Neural cell (in vitro differentiated cells): Measurements from ENCODE around the gene IL11. TPM values are rescaled to one million over a fixed set of nuclear protein-coding genes. Genes with fewer than 3 reads are reported as not detected.

ENCODE experiments used
- H2AFZ ChIP-seq: fragments of 200-600, 300-800 bp; sonication (generic), shearing (Covaris generic); 2 replicates; pipeline ENCODE4 v1.6.0; 2014; ENCODE audit warnings: low read depth, mild to moderate bottlenecking, antibody characterized with exemption, low read length, moderate library complexity
- H3F3A ChIP-seq: fragments of 200-600 bp; shearing (Covaris generic); 2 replicates; pipeline ENCODE4 v1.6.1; 2016; ENCODE audit warnings: mild to moderate bottlenecking, moderate library complexity, mixed read lengths, antibody characterized with exemption, low read length; ENCODE audit not compliant: insufficient read depth, poor library complexity, severe bottlenecking
- H3K27ac ChIP-seq: fragments of 200-600, 300-800 bp; sonication (generic), shearing (Covaris generic); 2 replicates; pipeline ENCODE4 v1.5.1; 2014; ENCODE audit warnings: mild to moderate bottlenecking, low read length, moderate library complexity
- H3K27me3 ChIP-seq: fragments of 300-800, 200-600 bp; sonication (generic), shearing (Covaris generic); 2 replicates; pipeline ENCODE4 v1.6.0; 2014; ENCODE audit warnings: mild to moderate bottlenecking, low read depth, low read length, moderate library complexity; ENCODE audit not compliant: insufficient read depth
- H3K36me3 ChIP-seq: fragments of 300-800, 200-600 bp; sonication (generic), shearing (Covaris generic); 2 replicates; pipeline ENCODE4 v1.5.1; 2014; ENCODE audit warnings: mild to moderate bottlenecking, antibody characterized with exemption, low read length, moderate library complexity; ENCODE audit not compliant: insufficient read depth
- H3K4me2 ChIP-seq: fragments of 300-800, 200-600 bp; sonication (generic), shearing (Covaris generic); 2 replicates; pipeline ENCODE4 v1.6.0; 2014; ENCODE audit warnings: mild to moderate bottlenecking, low read length
- H3K4me3 ChIP-seq: fragments of 300-800, 200-600 bp; sonication (generic), shearing (Covaris generic); 2 replicates; pipeline ENCODE4 v1.5.1; 2014; ENCODE audit warnings: mild to moderate bottlenecking, low read length, moderate library complexity
- H3K79me2 ChIP-seq: fragments of 200-600 bp; shearing (Covaris generic); replicated peaks from 2 replicates; pipeline ENCODE4 v1.6.0; 2014; ENCODE audit warnings: mild to moderate bottlenecking, low read length, moderate library complexity; ENCODE audit not compliant: insufficient read depth
- H3K9ac ChIP-seq: fragments of 300-800, 200-600 bp; sonication (generic), shearing (Covaris generic); 2 replicates; pipeline ENCODE4 v1.6.1; 2016; ENCODE audit warnings: mild to moderate bottlenecking, low read length, mixed read lengths
- H3K9me2 ChIP-seq: fragments of 200-600 bp; shearing (Covaris generic); 2 replicates; pipeline ENCODE4 v1.6.1; 2016; ENCODE audit warnings: mild to moderate bottlenecking, low read length, mixed read lengths; ENCODE audit not compliant: insufficient read depth
- H3K9me3 ChIP-seq: fragments of 200-600, 300-800 bp; sonication (generic), shearing (Covaris generic); 2 replicates; pipeline ENCODE4 v1.6.1; 2016; ENCODE audit warnings: mild to moderate bottlenecking, mixed run types, low read length, moderate library complexity, mixed read lengths
- H4K20me1 ChIP-seq: fragments of 200-600 bp; shearing (Covaris generic); 2 replicates; pipeline ENCODE4 v1.6.1; 2016; ENCODE audit warnings: mild to moderate bottlenecking, mixed run types; ENCODE audit not compliant: insufficient read depth
- EP300 ChIP-seq: fragments of 450-650 bp; conservative IDR thresholded peaks from 2 replicates; pipeline ENCODE4 v1.6.1; 2014; ENCODE audit warnings: antibody characterized with exemption, mild to moderate bottlenecking, moderate library complexity; ENCODE audit not compliant: poor library complexity, severe bottlenecking
- EZH2 ChIP-seq: fragments of 200-600, 300-800 bp; shearing (Covaris generic), sonication (generic); IDR thresholded peaks from 2 replicates; pipeline ENCODE4 v1.6.1; 2014; ENCODE audit warnings: antibody characterized with exemption, low read length, borderline replicate concordance, mild to moderate bottlenecking; ENCODE audit not compliant: insufficient read depth, poor library complexity, severe bottlenecking
- MXI1 ChIP-seq: fragments of 450-650 bp; conservative IDR thresholded peaks from 2 replicates; pipeline ENCODE4 v1.6.1; 2014; ENCODE audit warnings: antibody characterized with exemption, mild to moderate bottlenecking; ENCODE audit not compliant: poor library complexity, severe bottlenecking
- POLR2AphosphoS5 ChIP-seq: IDR thresholded peaks from 2 replicates; pipeline ENCODE4 v1.6.1; 2012
- RAD21 ChIP-seq: fragments of 450-650 bp; conservative IDR thresholded peaks from 2 replicates; pipeline ENCODE4 v1.6.1; 2014; ENCODE audit warnings: antibody characterized with exemption, mild to moderate bottlenecking, moderate library complexity
- SMC3 ChIP-seq: fragments of 450-650 bp; conservative IDR thresholded peaks from 2 replicates; pipeline ENCODE4 v1.6.1; 2014; ENCODE audit warnings: antibody characterized with exemption, mild to moderate bottlenecking, moderate library complexity; ENCODE audit not compliant: poor library complexity
- TAF1 ChIP-seq: IDR thresholded peaks from 2 replicates; pipeline ENCODE4 v1.6.1; 2012; ENCODE audit warnings: low read depth
- polyA plus RNA-seq: library from polyadenylated mRNA; depleted of rRNA; stranded (reverse); fragments of >200 nt; gene quantifications from 2 replicates; pipeline ENCODE4 v1.2.3, GENCODE V29; 2014
- TF ChIP-seq, protein P1 (sequence below): IDR thresholded peaks from 2 replicates; pipeline ENCODE4 v1.6.1; 2012; ENCODE audit warnings: borderline replicate concordance
- TF ChIP-seq, protein P2 (sequence below): fragments of 450-650 bp; IDR thresholded peaks from 2 replicates; pipeline ENCODE4 v1.5.1; 2014; ENCODE audit warnings: antibody characterized with exemption, mild to moderate bottlenecking, moderate library complexity; ENCODE audit not compliant: poor library complexity, severe bottlenecking

The IL11 gene
- polyA plus RNA-seq, 1 donor from 2014 or later: 0.62 TPM

DNA sequence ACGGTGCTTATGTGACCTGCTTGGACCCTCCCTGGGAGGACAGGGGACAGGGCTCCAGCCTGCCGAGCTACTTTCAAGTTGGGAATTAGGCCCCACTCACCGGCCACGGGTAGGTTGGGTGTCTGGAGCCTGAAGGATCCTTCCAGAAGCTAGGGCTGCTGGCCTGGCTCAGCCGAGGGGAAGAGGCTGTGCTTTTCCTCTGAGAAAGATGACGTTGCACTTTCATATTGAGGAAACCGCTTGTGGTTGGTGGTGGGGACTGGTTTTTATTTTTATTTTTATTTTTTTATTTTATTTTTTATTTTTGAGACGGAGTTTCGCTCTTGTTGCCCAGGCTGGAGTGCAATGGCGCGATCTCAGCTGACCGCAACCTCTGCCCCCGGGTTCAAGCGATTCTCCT lies 45.1 kb downstream of the IL11 start, which contains the start of gene TMEM150B:
TSS of gene TMEM150B (minus strand) at position 170 of the 400 bp plus-strand sequence. CDS start 4,305 bp downstream, outside the sequence.
- Histone ChIP-seq H3K4me3 (no peak within 1 kb of the TSS), H2AFZ (no peak within 1 kb of the TSS), H3K4me2 (no peak within 1 kb of the TSS), H3K9ac (no peak within 1 kb of the TSS), H3K9me2 (no peaks in the 10 kb centered on the region), H3K9me3 (no peaks in the 10 kb centered on the region), H3K36me3 (no peaks in the 10 kb centered on the region), H3F3A (no peaks in the 10 kb centered on the region), H4K20me1 (no peaks in the 10 kb centered on the region), H3K27ac (no peak within 1 kb of the TSS), H3K27me3 (no peaks in the 10 kb centered on the region), H3K79me2 (no peaks in the 10 kb centered on the region)
- TF ChIP-seq TAF1 (no peak), RAD21 (no peak), MXI1 (no peak), EP300 (no peak), POLR2AphosphoS5 (no peak), EZH2 (no peak), SMC3 (no peak)
- TF ChIP-seq, protein P1, sequence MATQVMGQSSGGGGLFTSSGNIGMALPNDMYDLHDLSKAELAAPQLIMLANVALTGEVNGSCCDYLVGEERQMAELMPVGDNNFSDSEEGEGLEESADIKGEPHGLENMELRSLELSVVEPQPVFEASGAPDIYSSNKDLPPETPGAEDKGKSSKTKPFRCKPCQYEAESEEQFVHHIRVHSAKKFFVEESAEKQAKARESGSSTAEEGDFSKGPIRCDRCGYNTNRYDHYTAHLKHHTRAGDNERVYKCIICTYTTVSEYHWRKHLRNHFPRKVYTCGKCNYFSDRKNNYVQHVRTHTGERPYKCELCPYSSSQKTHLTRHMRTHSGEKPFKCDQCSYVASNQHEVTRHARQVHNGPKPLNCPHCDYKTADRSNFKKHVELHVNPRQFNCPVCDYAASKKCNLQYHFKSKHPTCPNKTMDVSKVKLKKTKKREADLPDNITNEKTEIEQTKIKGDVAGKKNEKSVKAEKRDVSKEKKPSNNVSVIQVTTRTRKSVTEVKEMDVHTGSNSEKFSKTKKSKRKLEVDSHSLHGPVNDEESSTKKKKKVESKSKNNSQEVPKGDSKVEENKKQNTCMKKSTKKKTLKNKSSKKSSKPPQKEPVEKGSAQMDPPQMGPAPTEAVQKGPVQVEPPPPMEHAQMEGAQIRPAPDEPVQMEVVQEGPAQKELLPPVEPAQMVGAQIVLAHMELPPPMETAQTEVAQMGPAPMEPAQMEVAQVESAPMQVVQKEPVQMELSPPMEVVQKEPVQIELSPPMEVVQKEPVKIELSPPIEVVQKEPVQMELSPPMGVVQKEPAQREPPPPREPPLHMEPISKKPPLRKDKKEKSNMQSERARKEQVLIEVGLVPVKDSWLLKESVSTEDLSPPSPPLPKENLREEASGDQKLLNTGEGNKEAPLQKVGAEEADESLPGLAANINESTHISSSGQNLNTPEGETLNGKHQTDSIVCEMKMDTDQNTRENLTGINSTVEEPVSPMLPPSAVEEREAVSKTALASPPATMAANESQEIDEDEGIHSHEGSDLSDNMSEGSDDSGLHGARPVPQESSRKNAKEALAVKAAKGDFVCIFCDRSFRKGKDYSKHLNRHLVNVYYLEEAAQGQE: no peak
- TF ChIP-seq, protein P2, sequence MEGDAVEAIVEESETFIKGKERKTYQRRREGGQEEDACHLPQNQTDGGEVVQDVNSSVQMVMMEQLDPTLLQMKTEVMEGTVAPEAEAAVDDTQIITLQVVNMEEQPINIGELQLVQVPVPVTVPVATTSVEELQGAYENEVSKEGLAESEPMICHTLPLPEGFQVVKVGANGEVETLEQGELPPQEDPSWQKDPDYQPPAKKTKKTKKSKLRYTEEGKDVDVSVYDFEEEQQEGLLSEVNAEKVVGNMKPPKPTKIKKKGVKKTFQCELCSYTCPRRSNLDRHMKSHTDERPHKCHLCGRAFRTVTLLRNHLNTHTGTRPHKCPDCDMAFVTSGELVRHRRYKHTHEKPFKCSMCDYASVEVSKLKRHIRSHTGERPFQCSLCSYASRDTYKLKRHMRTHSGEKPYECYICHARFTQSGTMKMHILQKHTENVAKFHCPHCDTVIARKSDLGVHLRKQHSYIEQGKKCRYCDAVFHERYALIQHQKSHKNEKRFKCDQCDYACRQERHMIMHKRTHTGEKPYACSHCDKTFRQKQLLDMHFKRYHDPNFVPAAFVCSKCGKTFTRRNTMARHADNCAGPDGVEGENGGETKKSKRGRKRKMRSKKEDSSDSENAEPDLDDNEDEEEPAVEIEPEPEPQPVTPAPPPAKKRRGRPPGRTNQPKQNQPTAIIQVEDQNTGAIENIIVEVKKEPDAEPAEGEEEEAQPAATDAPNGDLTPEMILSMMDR: no peak

DNA sequence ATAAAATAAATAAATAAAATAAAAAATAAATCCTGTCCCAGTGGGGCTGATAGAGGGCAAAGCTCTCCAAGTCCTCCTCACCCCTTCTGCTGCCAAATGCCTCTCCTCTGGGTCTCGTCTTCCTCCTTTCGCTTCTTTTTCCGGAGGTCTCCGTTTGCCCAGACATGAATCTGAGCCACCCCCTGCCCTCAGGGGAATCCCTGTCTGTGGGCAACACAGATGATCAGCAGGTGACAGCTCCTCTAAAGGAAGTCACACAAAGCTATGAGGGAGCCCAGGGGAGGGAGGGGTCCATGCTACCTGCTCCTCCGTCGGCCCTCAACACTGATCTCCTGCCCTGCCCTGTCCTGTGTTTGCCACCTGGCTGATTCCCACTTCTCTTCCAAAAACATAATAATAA lies 45.6 kb downstream of the IL11 start:
- no peaks in the 10 kb centered on the region for H3K79me2 ChIP-seq
- no peaks in the 10 kb centered on the region for H3F3A ChIP-seq
- no peak overlapping the region for H3K9ac ChIP-seq
- no peak overlapping the region for H3K27ac ChIP-seq
- no peaks in the 10 kb centered on the region for H4K20me1 ChIP-seq
- TF ChIP-seq RAD21 (no peak), EZH2 (no peak), POLR2AphosphoS5 (no peak), SMC3 (no peak), MXI1 (no peak), TAF1 (no peak), EP300 (no peak)
- TF ChIP-seq, protein P1: no peak
- TF ChIP-seq, protein P2: no peak
- H3K27me3 ChIP-seq: no peaks in the 10 kb centered on the region
- H3K4me3 ChIP-seq: no peak overlapping the region
- no peaks in the 10 kb centered on the region for H3K36me3 ChIP-seq
- no peaks in the 10 kb centered on the region for H3K9me3 ChIP-seq
- no peak overlapping the region for H2AFZ ChIP-seq
- H3K9me2 ChIP-seq: no peaks in the 10 kb centered on the region
- no peak overlapping the region for H3K4me2 ChIP-seq
